H9 (cell line): ENCODE data around the gene GRHL3. TPM values are rescaled to one million over a fixed set of nuclear protein-coding genes. Genes with fewer than 3 reads are reported as not detected.

Experiments used
- DNase-seq: peaks from one replicate; pipeline ENCODE4 v3.0.0-alpha.2; 2017
- H2AFZ ChIP-seq: one replicate; pipeline ENCODE4 v1.6.1; 2013; ENCODE audit warnings: mild to moderate bottlenecking, low read length, control low read depth, moderate library complexity
- H2AK5ac ChIP-seq: 2 replicates; pipeline ENCODE4 v1.6.1; 2013; ENCODE audit warnings: low read length, control low read depth, mixed read lengths; ENCODE audit not compliant: insufficient read length
- H2BK120ac ChIP-seq: one replicate; pipeline ENCODE4 v1.6.1; 2013; ENCODE audit warnings: low read depth, mild to moderate bottlenecking, low read length, control low read depth, inconsistent platforms; ENCODE audit not compliant: poor library complexity, severe bottlenecking
- H2BK12ac ChIP-seq: 2 replicates; pipeline ENCODE4 v1.6.1; 2013; ENCODE audit warnings: low read length, control low read depth, mixed read lengths, low read depth; ENCODE audit not compliant: insufficient read length
- H2BK15ac ChIP-seq: 2 replicates; pipeline ENCODE4 v1.6.1; 2013; ENCODE audit warnings: low read depth, low read length, control low read depth
- H2BK20ac ChIP-seq: one replicate; pipeline ENCODE4 v1.6.1; 2013; ENCODE audit warnings: low read depth, mild to moderate bottlenecking, low read length, control low read depth, inconsistent platforms; ENCODE audit not compliant: poor library complexity, severe bottlenecking
- H2BK5ac ChIP-seq: 2 replicates; pipeline ENCODE4 v1.6.1; 2013; ENCODE audit warnings: low read length, control low read depth, mixed read lengths; ENCODE audit not compliant: insufficient read length
- H3K14ac ChIP-seq: 2 replicates; pipeline ENCODE4 v1.6.1; 2013; ENCODE audit warnings: low read length, control low read depth; ENCODE audit not compliant: insufficient read depth
- H3K18ac ChIP-seq: 2 replicates; pipeline ENCODE4 v1.6.1; 2013; ENCODE audit warnings: low read depth, mild to moderate bottlenecking, mixed read lengths, low read length, control low read depth; ENCODE audit not compliant: insufficient read length
- H3K23ac ChIP-seq: 2 replicates; pipeline ENCODE4 v1.6.1; 2013; ENCODE audit warnings: low read length, control low read depth, mixed read lengths, low read depth; ENCODE audit not compliant: insufficient read length
- H3K23me2 ChIP-seq: 2 replicates; pipeline ENCODE4 v1.6.1; 2013; ENCODE audit warnings: low read depth, mild to moderate bottlenecking, mixed read lengths, low read length, control low read depth; ENCODE audit not compliant: insufficient read length, poor library complexity, severe bottlenecking
- H3K27ac ChIP-seq: 2 replicates; pipeline ENCODE4 v1.5.1; 2013; ENCODE audit warnings: low read length, control low read depth, mixed read lengths, low read depth; ENCODE audit not compliant: insufficient read length
- H3K27me3 ChIP-seq: 2 replicates; pipeline ENCODE4 v1.6.1; 2013; ENCODE audit warnings: low read length, control low read depth, inconsistent platforms; ENCODE audit not compliant: insufficient read depth
- H3K4ac ChIP-seq: 2 replicates; pipeline ENCODE4 v1.6.1; 2013; ENCODE audit warnings: low read depth, mild to moderate bottlenecking, control low read depth, inconsistent platforms, low read length, moderate library complexity
- H3K4me1 ChIP-seq: 2 replicates; pipeline ENCODE4 v1.6.1; 2013; ENCODE audit warnings: low read length, control low read depth, inconsistent platforms; ENCODE audit not compliant: insufficient read depth
- H3K4me2 ChIP-seq: 2 replicates; pipeline ENCODE4 v1.6.1; 2013; ENCODE audit warnings: low read length, control low read depth, mixed read lengths; ENCODE audit not compliant: insufficient read length, insufficient read depth
- H3K56ac ChIP-seq: 2 replicates; pipeline ENCODE4 v1.6.1; 2013; ENCODE audit warnings: low read depth, mild to moderate bottlenecking, mixed read lengths, low read length, control low read depth; ENCODE audit not compliant: insufficient read length
- H3K79me1 ChIP-seq: 2 replicates; pipeline ENCODE4 v1.6.1; 2013; ENCODE audit warnings: low read depth, mild to moderate bottlenecking, moderate library complexity, low read length, control low read depth, inconsistent platforms; ENCODE audit not compliant: insufficient read depth, poor library complexity, severe bottlenecking
- H3K79me2 ChIP-seq: 2 replicates; pipeline ENCODE4 v1.6.1; 2013; ENCODE audit warnings: low read length, control low read depth, inconsistent platforms; ENCODE audit not compliant: insufficient read depth
- H3K9ac ChIP-seq: 2 replicates; pipeline ENCODE4 v1.6.1; 2013; ENCODE audit warnings: low read length, control low read depth, mixed read lengths; ENCODE audit not compliant: insufficient read length; ENCODE audit errors: extremely low read depth
- H3K9me3 ChIP-seq: one replicate; pipeline ENCODE4 v1.6.1; 2013; ENCODE audit warnings: low read depth, low read length, inconsistent platforms; ENCODE audit not compliant: control insufficient read depth
- H3T11ph ChIP-seq: one replicate; pipeline ENCODE4 v1.6.1; 2013; ENCODE audit warnings: mild to moderate bottlenecking, low read length, control low read depth, inconsistent platforms
- H4K20me1 ChIP-seq: one replicate; pipeline ENCODE4 v1.6.1; 2013; ENCODE audit not compliant: control insufficient read depth, insufficient read length, insufficient read depth
- H4K5ac ChIP-seq: 2 replicates; pipeline ENCODE4 v1.6.1; 2013; ENCODE audit warnings: low read depth, mild to moderate bottlenecking, mixed read lengths, low read length, control low read depth; ENCODE audit not compliant: insufficient read length
- H4K8ac ChIP-seq: replicated peaks from 2 replicates; pipeline ENCODE4 v1.6.1; 2013; ENCODE audit warnings: low read length, control low read depth, mixed read lengths, low read depth; ENCODE audit not compliant: insufficient read length
- H4K91ac ChIP-seq: 2 replicates; pipeline ENCODE4 v1.6.1; 2013; ENCODE audit warnings: low read depth, mild to moderate bottlenecking, moderate library complexity, mixed read lengths, low read length, control low read depth; ENCODE audit not compliant: insufficient read length
- H3K27ac Mint-ChIP-seq, 3 experiments: 2 replicates in 2 of 3; 3 replicates in 1 of 3; pipeline ENCODE4 v1.8.0; 2020 to 2021; ENCODE audit warnings: mixed read lengths in 3 of 3, mild to moderate bottlenecking in 1 of 3, moderate library complexity in 1 of 3
- H3K27me3 Mint-ChIP-seq: 2 replicates; pipeline ENCODE4 v1.8.0; 2021; ENCODE audit warnings: low read depth, mild to moderate bottlenecking, moderate library complexity, mixed read lengths
- H3K36me3 Mint-ChIP-seq, 3 experiments: 2 replicates in 2 of 3; 3 replicates in 1 of 3; pipeline ENCODE4 v1.8.0; 2020 to 2021; ENCODE audit warnings: low read depth in 3 of 3, mixed read lengths in 3 of 3; ENCODE audit not compliant: insufficient read depth in 1 of 3
- H3K4me1 Mint-ChIP-seq, 2 experiments: 2 replicates each; pipeline ENCODE4 v1.8.0; 2020; ENCODE audit warnings: mixed read lengths in 2 of 2
- H3K4me3 Mint-ChIP-seq, 2 experiments: 2 replicates in 1 of 2; 3 replicates in 1 of 2; pipeline ENCODE4 v1.8.0; 2020 to 2021; ENCODE audit warnings: mild to moderate bottlenecking in 2 of 2, mixed read lengths in 2 of 2, moderate library complexity in 1 of 2
- H3K9me3 Mint-ChIP-seq, 2 experiments: 2 replicates in 1 of 2; 3 replicates in 1 of 2; pipeline ENCODE4 v1.8.0; 2020; ENCODE audit warnings: mild to moderate bottlenecking in 2 of 2, mixed read lengths in 2 of 2, moderate library complexity in 1 of 2
- WGBS: extraction: QIAGEN DNeasy Blood & Tissue Kit; methylation state at CpG from one replicate; pipeline ENCODE4 v1.1.7; 2013; ENCODE audit warnings: missing lambda C conversion rate, low lambda C conversion rate, mixed read lengths; ENCODE audit not compliant: insufficient read length; ENCODE audit errors: extremely low coverage; 5-methylcytosine and 5-hydroxymethylcytosine counted together
- total RNA-seq: library from RNA; stranded (reverse); gene quantifications from 2 replicates; pipeline ENCODE4 v1.2.1, GENCODE V29; 2021
- TF ChIP-seq, protein P1 (sequence below): fragments of 200-600 bp; sonication (generic); conservative IDR thresholded peaks from 3 replicates; pipeline ENCODE4 v1.8.0; 2021; ENCODE audit warnings: antibody characterized with exemption, mild to moderate bottlenecking

The GRHL3 gene
- total RNA-seq, 1 experiment from 2014 or later: 3.5 TPM

DNA sequence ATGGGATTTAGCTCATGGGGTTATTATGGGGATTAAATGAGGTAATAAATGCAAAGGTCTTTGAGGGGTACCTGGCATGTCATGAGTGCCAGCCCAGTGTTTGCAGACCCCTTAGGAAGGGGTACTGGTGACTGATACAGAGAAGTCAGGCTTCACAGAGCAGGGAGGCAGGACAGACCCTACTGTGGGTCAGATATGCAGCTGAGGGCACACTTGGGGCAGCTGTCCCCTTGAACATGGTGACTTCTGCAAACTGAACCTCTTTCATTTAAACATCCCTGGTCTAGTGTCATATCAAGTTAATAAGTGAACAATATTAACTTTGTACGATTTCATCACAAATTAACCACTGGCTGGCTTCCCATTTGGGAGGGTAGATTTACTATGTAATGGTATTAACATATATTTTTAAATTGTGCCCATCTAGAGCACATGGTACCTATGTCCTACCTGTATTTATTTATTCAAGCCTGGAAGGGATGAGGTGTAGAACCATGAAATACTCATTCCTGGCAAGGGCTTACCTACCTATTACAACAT lies 68.5 kb downstream of the GRHL3 start:
- no peak overlapping the region for H4K91ac ChIP-seq
- no peak overlapping the region for H4K8ac ChIP-seq
- H4K5ac ChIP-seq: no peak overlapping the region
- no peak overlapping the region for H2AFZ ChIP-seq
- H3K4me3 Mint-ChIP-seq: no peak overlapping the region
- H3K23me2 ChIP-seq: no peaks in the 10 kb centered on the region
- H3K27me3 ChIP-seq: no peaks in the 10 kb centered on the region
- no peak overlapping the region for H3K14ac ChIP-seq
- no peaks in the 10 kb centered on the region for H3K27me3 Mint-ChIP-seq
- H3K4ac ChIP-seq: no peak overlapping the region
- no peak for DNase-seq
- H3K79me2 ChIP-seq: no peaks in the 10 kb centered on the region
- no peak overlapping the region for H3K18ac ChIP-seq
- no peaks in the 10 kb centered on the region for H3K79me1 ChIP-seq
- peaks cover 12 to 21% of the 10 kb centered on the region in 2 experiments for H3K4me1 Mint-ChIP-seq
- H3K4me2 ChIP-seq: no peak overlapping the region
- no peak overlapping the region for H3K9ac ChIP-seq
- no peak overlapping the region for H2AK5ac ChIP-seq
- H3K36me3 Mint-ChIP-seq: peaks cover 0 to 22% (median 7%) of the 10 kb centered on the region in 3 experiments; a peak in 4 of 7 replicates
- no peak overlapping the region for H2BK15ac ChIP-seq
- H2BK12ac ChIP-seq: no peak overlapping the region
- no peak overlapping the region for H2BK5ac ChIP-seq
- TF ChIP-seq, protein P1, sequence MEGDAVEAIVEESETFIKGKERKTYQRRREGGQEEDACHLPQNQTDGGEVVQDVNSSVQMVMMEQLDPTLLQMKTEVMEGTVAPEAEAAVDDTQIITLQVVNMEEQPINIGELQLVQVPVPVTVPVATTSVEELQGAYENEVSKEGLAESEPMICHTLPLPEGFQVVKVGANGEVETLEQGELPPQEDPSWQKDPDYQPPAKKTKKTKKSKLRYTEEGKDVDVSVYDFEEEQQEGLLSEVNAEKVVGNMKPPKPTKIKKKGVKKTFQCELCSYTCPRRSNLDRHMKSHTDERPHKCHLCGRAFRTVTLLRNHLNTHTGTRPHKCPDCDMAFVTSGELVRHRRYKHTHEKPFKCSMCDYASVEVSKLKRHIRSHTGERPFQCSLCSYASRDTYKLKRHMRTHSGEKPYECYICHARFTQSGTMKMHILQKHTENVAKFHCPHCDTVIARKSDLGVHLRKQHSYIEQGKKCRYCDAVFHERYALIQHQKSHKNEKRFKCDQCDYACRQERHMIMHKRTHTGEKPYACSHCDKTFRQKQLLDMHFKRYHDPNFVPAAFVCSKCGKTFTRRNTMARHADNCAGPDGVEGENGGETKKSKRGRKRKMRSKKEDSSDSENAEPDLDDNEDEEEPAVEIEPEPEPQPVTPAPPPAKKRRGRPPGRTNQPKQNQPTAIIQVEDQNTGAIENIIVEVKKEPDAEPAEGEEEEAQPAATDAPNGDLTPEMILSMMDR: no peak
- H3T11ph ChIP-seq: no peak overlapping the region
- no peak overlapping the region for H3K27ac ChIP-seq
- no peaks in the 10 kb centered on the region for H3K9me3 Mint-ChIP-seq
- H3K9me3 ChIP-seq: no peaks in the 10 kb centered on the region
- no peak overlapping the region for H3K23ac ChIP-seq
- no peak overlapping the region for H2BK20ac ChIP-seq
- no peak overlapping the region for H2BK120ac ChIP-seq
- no peak overlapping the region for H3K27ac Mint-ChIP-seq
- H3K56ac ChIP-seq: no peak overlapping the region
- no peaks in the 10 kb centered on the region for H3K4me1 ChIP-seq
- H4K20me1 ChIP-seq: no peaks in the 10 kb centered on the region
- no CpG with 5 or more reads among the region's 1 CpG for WGBS
